Loucy (cell line): ENCODE data around the gene TTC7B.

ENCODE experiments used
- H2AFZ ChIP-seq: fragments of 200-600 bp; sonication (generic); 2 replicates; pipeline ENCODE4 v1.6.0; 2016; ENCODE audit warnings: antibody characterized with exemption, mild to moderate bottlenecking, low read length, moderate library complexity
- H3F3A ChIP-seq: fragments of 200-600 bp; 2 replicates; pipeline ENCODE4 v1.6.0; 2016; ENCODE audit warnings: antibody characterized with exemption, low read depth, mild to moderate bottlenecking
- H3K27me3 ChIP-seq: fragments of 200-600 bp; sonication (generic); 2 replicates; pipeline ENCODE4 v1.6.1; 2014; ENCODE audit warnings: low read length, mild to moderate bottlenecking; ENCODE audit not compliant: insufficient read depth, poor library complexity, severe bottlenecking
- H3K36me3 ChIP-seq: fragments of 200-600 bp; sonication (generic); 2 replicates; pipeline ENCODE4 v1.6.1; 2016; ENCODE audit warnings: low read length; ENCODE audit not compliant: insufficient read depth
- H3K4me1 ChIP-seq: fragments of 200-600 bp; sonication (generic); 2 replicates; pipeline ENCODE4 v1.5.1; 2014; ENCODE audit warnings: low read length, mild to moderate bottlenecking; ENCODE audit not compliant: insufficient read depth, poor library complexity, severe bottlenecking
- H3K4me2 ChIP-seq: fragments of 200-600 bp; sonication (generic); 2 replicates; pipeline ENCODE4 v1.6.0; 2014; ENCODE audit warnings: antibody characterized with exemption, low read length, low read depth, mild to moderate bottlenecking; ENCODE audit not compliant: poor library complexity, severe bottlenecking
- H3K4me3 ChIP-seq: fragments of 200-600 bp; sonication (generic); 2 replicates; pipeline ENCODE4 v1.5.1; 2014; ENCODE audit warnings: low read length, mild to moderate bottlenecking, mixed read lengths; ENCODE audit not compliant: poor library complexity, severe bottlenecking
- H3K79me2 ChIP-seq: fragments of 200-600 bp; sonication (generic); 2 replicates; pipeline ENCODE4 v1.6.1; 2014; ENCODE audit warnings: low read length; ENCODE audit not compliant: insufficient read depth
- H3K9ac ChIP-seq: fragments of 200-600 bp; sonication (generic); 2 replicates; pipeline ENCODE4 v1.6.0; 2014; ENCODE audit warnings: mild to moderate bottlenecking, low read depth, low read length, moderate library complexity; ENCODE audit not compliant: poor library complexity, severe bottlenecking
- H3K9me2 ChIP-seq: fragments of 200-600 bp; sonication (generic); replicated peaks from 2 replicates; pipeline ENCODE4 v1.6.1; 2016; ENCODE audit warnings: low read depth, low read length, mixed read lengths
- H3K9me3 ChIP-seq: fragments of 200-600 bp; sonication (generic); 2 replicates; pipeline ENCODE4 v1.6.1; 2014; ENCODE audit warnings: mild to moderate bottlenecking, antibody characterized with exemption, low read length, low read depth; ENCODE audit not compliant: insufficient read depth
- H4K20me1 ChIP-seq: fragments of 200-600 bp; sonication (generic); 2 replicates; pipeline ENCODE4 v1.6.0; 2014; ENCODE audit warnings: antibody characterized with exemption, low read length, mild to moderate bottlenecking; ENCODE audit not compliant: insufficient read depth, poor library complexity, severe bottlenecking
- EZH2phosphoT487 ChIP-seq: fragments of 200-600 bp; IDR thresholded peaks from 2 replicates; pipeline ENCODE4 v1.6.1; 2018; ENCODE audit warnings: antibody characterized with exemption, mild to moderate bottlenecking, moderate library complexity, borderline replicate concordance
- TF ChIP-seq, protein P1 (sequence below): fragments of 200-600 bp; sonication (generic); conservative IDR thresholded peaks from 2 replicates; pipeline ENCODE4 v1.5.1; 2014; ENCODE audit warnings: mild to moderate bottlenecking, antibody characterized with exemption, low read length

Gene TTC7B

DNA sequence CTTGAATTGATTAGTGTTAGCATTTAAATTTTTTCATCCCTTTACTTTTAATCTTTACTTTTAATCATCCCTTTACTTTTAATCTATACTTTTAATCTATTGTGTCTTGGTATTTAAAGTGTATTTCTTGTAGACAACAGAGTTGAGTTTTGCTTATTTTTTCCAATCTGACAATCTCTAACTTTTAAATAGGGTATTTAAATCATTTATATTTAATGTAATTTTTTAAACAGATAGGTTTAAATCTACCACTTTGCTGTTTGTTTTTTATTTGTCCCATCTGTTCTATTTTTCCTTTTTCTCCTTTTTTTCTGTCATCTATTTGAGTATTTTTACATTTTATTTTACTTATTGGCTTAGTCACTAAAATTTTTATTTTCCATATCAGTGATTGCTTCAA is 68.3 kb downstream of the TTC7B start:
- Histone ChIP-seq H3K9me3 (peaks cover 14% of the 10 kb centered on the region; the same call in 1 of the 2 replicates), H3K9me2 (no peaks in the 10 kb centered on the region), H3K4me3 (no peak overlapping the region), H3K9ac (no peak overlapping the region), H3K79me2 (no peaks in the 10 kb centered on the region), H3K27me3 (no peaks in the 10 kb centered on the region), H3F3A (no peaks in the 10 kb centered on the region), H2AFZ (no peak overlapping the region), H4K20me1 (no peaks in the 10 kb centered on the region), H3K4me2 (no peak overlapping the region), H3K36me3 (peaks cover 6% of the 10 kb centered on the region; the same call in 1 of the 2 replicates), H3K4me1 (peaks cover 4% of the 10 kb centered on the region)
- TF ChIP-seq EZH2phosphoT487, result no peak
- TF ChIP-seq, protein P1, sequence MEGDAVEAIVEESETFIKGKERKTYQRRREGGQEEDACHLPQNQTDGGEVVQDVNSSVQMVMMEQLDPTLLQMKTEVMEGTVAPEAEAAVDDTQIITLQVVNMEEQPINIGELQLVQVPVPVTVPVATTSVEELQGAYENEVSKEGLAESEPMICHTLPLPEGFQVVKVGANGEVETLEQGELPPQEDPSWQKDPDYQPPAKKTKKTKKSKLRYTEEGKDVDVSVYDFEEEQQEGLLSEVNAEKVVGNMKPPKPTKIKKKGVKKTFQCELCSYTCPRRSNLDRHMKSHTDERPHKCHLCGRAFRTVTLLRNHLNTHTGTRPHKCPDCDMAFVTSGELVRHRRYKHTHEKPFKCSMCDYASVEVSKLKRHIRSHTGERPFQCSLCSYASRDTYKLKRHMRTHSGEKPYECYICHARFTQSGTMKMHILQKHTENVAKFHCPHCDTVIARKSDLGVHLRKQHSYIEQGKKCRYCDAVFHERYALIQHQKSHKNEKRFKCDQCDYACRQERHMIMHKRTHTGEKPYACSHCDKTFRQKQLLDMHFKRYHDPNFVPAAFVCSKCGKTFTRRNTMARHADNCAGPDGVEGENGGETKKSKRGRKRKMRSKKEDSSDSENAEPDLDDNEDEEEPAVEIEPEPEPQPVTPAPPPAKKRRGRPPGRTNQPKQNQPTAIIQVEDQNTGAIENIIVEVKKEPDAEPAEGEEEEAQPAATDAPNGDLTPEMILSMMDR, result no peak

DNA sequence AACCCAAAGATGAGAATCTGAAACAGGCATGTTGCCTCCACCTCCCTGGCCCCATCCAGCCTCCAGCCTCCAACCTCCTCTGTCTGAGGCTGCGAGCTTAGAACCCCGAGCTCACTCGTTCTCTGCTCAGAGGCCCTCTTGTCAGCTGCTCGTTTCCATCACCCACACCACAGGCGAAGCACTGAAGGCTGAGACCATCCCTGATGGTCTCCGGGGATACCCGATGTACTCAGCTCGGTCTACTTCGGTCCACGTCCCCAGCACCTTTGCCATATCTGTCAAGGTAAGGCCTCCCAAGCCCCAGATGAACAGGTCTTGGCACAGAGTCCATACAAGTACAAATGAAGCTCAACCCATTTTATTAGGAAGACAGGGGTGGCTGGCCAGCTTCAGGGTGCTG is 72.4 kb downstream of the TTC7B start:
- Histone ChIP-seq H3K9me2 (no peaks in the 10 kb centered on the region), H3K36me3 (peaks cover 18% of the 10 kb centered on the region; the same call in 1 of the 2 replicates), H3K27me3 (no peaks in the 10 kb centered on the region), H4K20me1 (no peaks in the 10 kb centered on the region), H3K4me3 (no peak overlapping the region), H2AFZ (no peak overlapping the region), H3F3A (no peaks in the 10 kb centered on the region), H3K9me3 (peaks cover 9% of the 10 kb centered on the region; the same call in 1 of the 2 replicates), H3K79me2 (no peaks in the 10 kb centered on the region), H3K9ac (no peak overlapping the region), H3K4me1 (peaks cover 4% of the 10 kb centered on the region), H3K4me2 (no peak overlapping the region)
- no peak for TF ChIP-seq EZH2phosphoT487
- TF ChIP-seq, protein P1, result no peak

DNA sequence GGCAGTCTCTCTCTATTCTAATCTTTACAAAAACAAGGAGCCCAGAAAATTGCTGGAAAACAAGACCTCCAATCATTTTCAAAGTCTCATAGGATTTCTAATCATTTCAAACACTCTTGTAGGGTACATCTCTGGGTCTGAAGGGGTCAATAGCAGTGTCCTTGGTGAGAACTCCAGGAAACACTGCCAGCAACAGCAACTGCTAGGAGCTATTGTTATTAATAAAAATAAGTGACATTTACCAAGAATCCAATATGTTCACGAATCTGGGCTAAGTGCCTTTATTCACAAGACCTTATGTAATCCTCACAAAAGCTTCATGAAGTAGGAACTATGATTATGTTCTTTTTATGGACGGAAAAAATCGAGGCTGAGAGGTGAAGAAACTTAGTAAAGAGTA is 72.8 kb downstream of the TTC7B start:
- Histone ChIP-seq H3K9ac (no peak overlapping the region), H2AFZ (no peak overlapping the region), H3K79me2 (no peaks in the 10 kb centered on the region), H3K4me3 (no peak overlapping the region), H3K4me1 (peaks cover 4% of the 10 kb centered on the region), H3K9me3 (peaks cover 6% of the 10 kb centered on the region; the same call in 1 of the 2 replicates), H4K20me1 (no peaks in the 10 kb centered on the region), H3F3A (no peaks in the 10 kb centered on the region), H3K9me2 (no peaks in the 10 kb centered on the region), H3K36me3 (peaks cover 18% of the 10 kb centered on the region; the same call in 1 of the 2 replicates), H3K27me3 (no peaks in the 10 kb centered on the region), H3K4me2 (no peak overlapping the region)
- TF ChIP-seq EZH2phosphoT487, result no peak
- TF ChIP-seq, protein P1, result no peak
